Stimulated activated naive CD4-positive, alpha-beta T cell treated with Interleukin-2 at 50 U/mL for 16 hours (primary cell): ENCODE results near the gene HTRA3.

Experiments
- DNase-seq: peaks from one replicate; lab custom pipeline; 2025; lab: John Stamatoyannopoulos, UW

HTRA3 gene

GRCh38 chr4:8293131-8293975 lies 23.8 kb downstream of the HTRA3 start:
- DNase-seq: no peak

DNA sequence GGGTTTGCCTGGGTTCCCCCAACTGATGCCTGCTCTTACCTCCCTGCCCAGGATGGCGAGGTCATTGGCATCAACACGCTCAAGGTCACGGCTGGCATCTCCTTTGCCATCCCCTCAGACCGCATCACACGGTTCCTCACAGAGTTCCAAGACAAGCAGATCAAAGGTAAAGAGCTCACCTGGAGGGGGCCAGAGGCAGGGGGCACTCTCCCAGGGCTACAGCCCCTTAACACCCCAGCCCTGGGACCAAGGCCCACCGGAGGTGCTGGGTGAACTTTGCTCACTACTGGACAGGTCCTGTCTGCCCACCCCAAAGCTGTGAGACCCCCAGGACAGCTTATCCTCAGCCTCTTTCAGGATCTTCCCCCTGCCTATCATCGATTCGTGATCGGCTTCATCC lies 24.5 kb downstream of the HTRA3 start:
- DNase-seq: no peak

DNA sequence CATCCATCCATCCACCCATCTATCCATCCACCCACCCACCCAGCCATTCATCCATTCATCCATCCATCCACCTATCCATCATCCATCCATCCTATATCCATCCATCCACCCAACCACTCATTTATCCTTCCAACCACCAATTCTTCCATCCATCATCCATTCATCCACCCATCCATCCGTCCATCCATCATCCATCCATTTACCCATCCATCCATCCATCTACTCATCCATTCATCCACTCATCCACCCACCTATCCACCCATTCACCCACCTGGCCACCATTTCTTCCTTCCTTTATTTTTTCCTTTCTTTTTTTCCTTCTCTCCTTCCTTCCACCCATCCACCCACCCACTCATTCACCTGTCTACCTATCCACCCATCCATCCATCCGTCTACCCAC lies 25.2 kb downstream of the HTRA3 start:
- no peak for DNase-seq

- DNase-seq: no peak
These were observed 25.9 kb downstream of the HTRA3 start for GRCh38 chr4:8295471-8295870.

- DNase-seq: no peak
These were observed 26.9 kb downstream of the HTRA3 start for GRCh38 chr4:8296491-8296890.

DNA sequence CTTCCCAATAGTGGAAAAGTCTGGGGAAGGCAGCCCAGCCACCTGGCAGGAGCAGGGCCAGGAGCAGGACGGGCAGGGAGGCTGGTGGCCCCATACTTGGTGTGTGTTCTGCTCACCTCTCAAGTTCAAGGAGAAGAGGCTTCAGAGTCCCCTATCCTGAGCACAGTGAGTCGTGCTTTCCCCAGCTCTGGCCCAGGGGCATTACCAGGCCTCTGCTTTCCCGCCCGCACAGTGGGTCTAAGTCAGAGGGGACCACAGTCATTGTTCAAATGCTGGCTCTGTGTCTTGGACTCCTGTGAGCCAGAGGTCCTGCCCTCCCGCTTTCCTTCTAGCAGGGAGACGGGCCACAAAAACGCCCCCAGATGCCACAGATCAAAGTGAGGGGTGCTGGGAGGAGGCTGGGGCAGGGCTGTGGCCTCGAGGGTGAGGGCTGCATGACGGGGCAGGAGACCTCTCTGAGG lies 27.6 kb downstream of the HTRA3 start:
- no peak for DNase-seq

- no peak for DNase-seq
These were observed 28.3 kb downstream of the HTRA3 start for GRCh38 chr4:8297691-8298485.

- DNase-seq: no peak
These were observed 31.3 kb downstream of the HTRA3 start for GRCh38 chr4:8300832-8301231.

- no peak for DNase-seq
These were observed 32.5 kb downstream of the HTRA3 start for GRCh38 chr4:8301851-8302730.

DNA sequence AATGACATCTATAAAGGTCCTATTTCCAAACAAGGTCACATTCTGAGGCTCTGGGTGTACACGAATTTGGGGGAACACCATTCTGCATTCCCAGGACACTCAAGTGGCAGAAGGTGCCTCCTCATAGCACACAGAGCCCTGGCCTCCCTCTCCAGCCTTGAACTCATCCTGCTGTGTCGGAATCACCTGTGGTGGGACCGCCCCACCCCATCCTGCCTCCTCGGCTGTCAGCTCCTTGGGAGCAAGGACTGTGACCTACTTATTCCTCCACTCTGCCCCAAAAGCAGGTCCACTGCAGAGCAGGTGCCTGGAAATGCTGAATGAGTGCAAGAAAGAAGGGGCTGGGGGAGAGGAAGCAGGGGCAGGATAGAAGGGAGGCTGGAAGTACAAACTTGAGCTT lies 33.5 kb downstream of the HTRA3 start:
- DNase-seq: no peak

GRCh38 chr4:8303485-8304281 lies 34.1 kb downstream of the HTRA3 start:
- no peak for DNase-seq

- DNase-seq: no peak
These were observed 35.5 kb downstream of the HTRA3 start for GRCh38 chr4:8304827-8305695.

DNA sequence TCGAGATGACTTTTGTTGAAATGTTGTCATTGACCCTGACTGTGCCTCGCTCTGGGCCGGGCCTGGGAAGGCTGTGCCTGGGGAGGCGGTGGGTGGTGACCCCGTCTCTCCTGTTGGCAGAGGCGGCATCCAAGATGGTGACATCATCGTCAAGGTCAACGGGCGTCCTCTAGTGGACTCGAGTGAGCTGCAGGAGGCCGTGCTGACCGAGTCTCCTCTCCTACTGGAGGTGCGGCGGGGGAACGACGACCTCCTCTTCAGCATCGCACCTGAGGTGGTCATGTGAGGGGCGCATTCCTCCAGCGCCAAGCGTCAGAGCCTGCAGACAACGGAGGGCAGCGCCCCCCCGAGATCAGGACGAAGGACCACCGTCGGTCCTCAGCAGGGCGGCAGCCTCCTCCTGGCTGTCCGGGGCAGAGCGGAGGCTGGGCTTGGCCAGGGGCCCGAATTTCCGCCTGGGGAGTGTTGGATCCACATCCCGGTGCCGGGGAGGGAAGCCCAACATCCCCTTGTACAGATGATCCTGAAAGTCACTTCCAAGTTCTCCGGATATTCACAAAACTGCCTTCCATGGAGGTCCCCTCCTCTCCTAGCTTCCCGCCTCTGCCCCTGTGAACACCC lies 36.4 kb downstream of the HTRA3 start:
- no peak for DNase-seq

GRCh38 chr4:8306511-8307021 lies 37.0 kb downstream of the HTRA3 start:
- no peak for DNase-seq

DNA sequence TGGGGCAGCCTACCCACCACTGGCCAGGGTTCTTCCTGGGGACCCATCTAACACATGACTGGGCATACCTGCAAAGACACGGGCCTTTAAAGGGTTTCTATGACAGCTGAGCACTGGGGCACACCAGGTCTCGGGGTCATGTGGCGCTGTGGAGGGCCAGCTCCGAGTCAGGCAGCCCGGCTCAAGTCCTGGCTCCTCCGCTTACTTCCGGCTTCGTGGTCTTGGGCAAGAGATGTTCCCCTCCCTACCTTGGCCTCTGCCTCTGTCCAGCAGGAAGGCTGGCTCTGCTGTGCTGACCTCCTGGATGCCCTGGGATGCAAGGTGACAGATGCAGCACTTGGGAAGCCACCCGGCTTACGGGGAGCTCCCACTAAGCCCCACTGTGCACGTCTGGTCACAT lies 37.6 kb downstream of the HTRA3 start:
- DNase-seq: no peak

DNA sequence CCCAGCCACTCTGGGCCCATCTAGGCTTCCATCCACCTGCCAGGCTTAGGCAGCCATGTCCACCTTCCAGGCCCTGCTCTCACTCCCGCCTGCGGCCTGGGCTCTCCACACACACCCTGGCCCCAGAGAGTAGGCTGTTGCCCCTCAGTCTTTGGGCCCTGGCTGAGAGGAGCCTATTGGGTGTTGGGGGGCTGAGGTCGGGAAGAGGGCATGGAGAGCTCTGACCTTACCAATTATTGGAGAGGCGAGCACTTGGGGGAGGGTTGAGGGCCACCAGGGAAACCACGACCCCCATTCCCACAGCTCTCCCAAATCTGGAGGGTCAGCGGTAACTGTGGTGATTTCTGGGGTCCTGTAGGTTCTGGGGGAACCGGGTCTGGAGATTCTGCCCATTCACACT lies 38.2 kb downstream of the HTRA3 start:
- no peak for DNase-seq

- no peak for DNase-seq
These were observed 38.6 kb downstream of the HTRA3 start for GRCh38 chr4:8308144-8308543.

DNA sequence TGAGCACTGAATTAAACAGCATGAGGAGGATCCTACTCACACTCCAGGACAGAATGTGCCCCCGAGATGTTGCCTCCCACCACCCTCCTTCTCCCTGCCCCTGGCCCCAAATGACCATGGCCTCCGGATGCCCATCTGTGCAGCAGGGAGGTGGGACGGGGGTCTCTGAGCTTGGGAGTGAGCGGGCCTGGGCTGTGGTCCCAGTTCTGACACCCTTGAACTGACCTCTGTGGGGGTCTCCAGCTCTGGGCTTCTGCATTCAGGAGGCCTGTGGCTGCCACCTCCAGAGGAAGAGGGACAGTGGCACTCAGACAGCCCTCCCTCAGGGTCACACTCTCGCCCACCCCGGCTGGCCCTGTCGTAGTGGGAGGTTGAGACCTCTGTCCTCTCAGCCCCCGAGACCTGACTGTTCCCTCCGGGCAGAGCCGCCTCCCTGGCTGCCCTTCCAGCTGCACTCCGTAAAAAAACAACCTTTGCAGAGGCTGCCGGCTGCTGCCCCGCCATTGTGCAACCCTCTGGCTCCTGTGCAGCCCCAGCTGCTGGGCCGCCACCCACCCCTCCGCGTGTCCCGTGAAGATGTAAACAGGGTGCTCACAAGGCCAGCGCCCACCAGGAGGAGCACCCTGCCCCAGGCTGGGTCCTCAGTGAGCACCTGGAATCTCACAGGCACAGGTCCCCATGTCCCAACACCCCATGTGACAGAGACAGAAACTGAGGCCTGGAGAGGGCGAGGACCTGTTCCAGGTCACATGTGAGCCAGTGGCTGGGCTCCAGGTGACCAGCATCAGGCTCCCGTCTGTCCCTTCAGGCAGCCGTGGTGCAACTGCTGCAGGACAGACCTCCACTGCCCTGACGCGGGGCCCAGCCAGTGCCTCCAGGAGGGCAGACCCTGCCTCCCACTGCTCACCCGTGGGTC lies 39.6 kb downstream of the HTRA3 start:
- no peak for DNase-seq

- no peak for DNase-seq
These were observed 40.8 kb downstream of the HTRA3 start for GRCh38 chr4:8310306-8310705.
